ENCODE results near the gene SCFD2.

The SCFD2 gene

GRCh38 chr4:53169695-53170617 is 195.9 kb downstream of the SCFD2 start:
- no peaks in the 10 kb centered on the region for H3K79me2 ChIP-seq (ENCODE audit: insufficient read depth, low read length)
- H3K4me2 ChIP-seq (ENCODE audit: insufficient read depth, low read length) = no peak overlapping the region
- H3K9me3 ChIP-seq (ENCODE audit: insufficient read depth, low read length, severe bottlenecking) = no peaks in the 10 kb centered on the region
- no peaks in the 10 kb centered on the region for H3K36me3 ChIP-seq (ENCODE audit: insufficient read depth, low read length)
- H3K9ac ChIP-seq (ENCODE audit: low read depth, low read length) = no peak overlapping the region
- TF ChIP-seq CTCF (IDR thresholded peaks at IDR 0.05; ENCODE audit: borderline replicate concordance, extremely low read depth, low read length, poor library complexity, severe bottlenecking) = no peak
- no peak for TF ChIP-seq EZH2 (IDR thresholded peaks at IDR 0.05; ENCODE audit: borderline replicate concordance, low read depth, low read length, severe bottlenecking)
- ATAC-seq (ENCODE audit: insufficient read depth, low read depth) (no peak), DNase-seq (no peak)
- H3K27ac ChIP-seq (ENCODE audit: low read length) = no peak overlapping the region
- H2AFZ ChIP-seq (ENCODE audit: low read depth, low read length) = no peak overlapping the region
- no peaks in the 10 kb centered on the region for H3K27me3 ChIP-seq (ENCODE audit: insufficient read depth, low read length, poor library complexity)
- peaks cover 15% of the 10 kb centered on the region for H3K4me1 ChIP-seq (ENCODE audit: insufficient read depth, low read length)
- H4K20me1 ChIP-seq (ENCODE audit: insufficient read depth, low read length) = no peaks in the 10 kb centered on the region
- no peak overlapping the region for H3K4me3 ChIP-seq (ENCODE audit: low read depth in 1 of 2, low read length in 2 of 2)

- Histone ChIP-seq H4K20me1 (ENCODE audit: insufficient read depth, low read length) (no peaks in the 10 kb centered on the region), H3K79me2 (ENCODE audit: insufficient read depth, low read length) (no peaks in the 10 kb centered on the region), H3K27me3 (ENCODE audit: insufficient read depth, low read length, poor library complexity) (no peaks in the 10 kb centered on the region), H3K36me3 (ENCODE audit: insufficient read depth, low read length) (no peaks in the 10 kb centered on the region), H3K4me2 (ENCODE audit: insufficient read depth, low read length) (no peak overlapping the region), H3K9me3 (ENCODE audit: insufficient read depth, low read length, severe bottlenecking) (no peaks in the 10 kb centered on the region), H3K4me3 (ENCODE audit: low read depth in 1 of 2, low read length in 2 of 2) (no peak overlapping the region), H2AFZ (ENCODE audit: low read depth, low read length) (no peak overlapping the region), H3K27ac (ENCODE audit: low read length) (no peak overlapping the region), H3K4me1 (ENCODE audit: insufficient read depth, low read length) (peaks cover under 1% of the 10 kb centered on the region; the same call in 1 of the 2 replicates), H3K9ac (ENCODE audit: low read depth, low read length) (no peak overlapping the region)
- TF ChIP-seq CTCF (IDR thresholded peaks at IDR 0.05; ENCODE audit: borderline replicate concordance, extremely low read depth, low read length, poor library complexity, severe bottlenecking) (no peak), EZH2 (IDR thresholded peaks at IDR 0.05; ENCODE audit: borderline replicate concordance, low read depth, low read length, severe bottlenecking) (no peak)
- DNase-seq (no peak), ATAC-seq (ENCODE audit: insufficient read depth, low read depth) (no peak)
Observed at GRCh38 chr4:53168228-53168627, 197.6 kb downstream of the SCFD2 start.

- H3K4me1 ChIP-seq (ENCODE audit: insufficient read depth, low read length) = no peaks in the 10 kb centered on the region
- no peaks in the 10 kb centered on the region for H3K9me3 ChIP-seq (ENCODE audit: insufficient read depth, low read length, severe bottlenecking)
- no peaks in the 10 kb centered on the region for H4K20me1 ChIP-seq (ENCODE audit: insufficient read depth, low read length)
- no peak for TF ChIP-seq EZH2 (IDR thresholded peaks at IDR 0.05; ENCODE audit: borderline replicate concordance, low read depth, low read length, severe bottlenecking)
- TF ChIP-seq CTCF (IDR thresholded peaks at IDR 0.05; ENCODE audit: borderline replicate concordance, extremely low read depth, low read length, poor library complexity, severe bottlenecking) = no peak
- H2AFZ ChIP-seq (ENCODE audit: low read depth, low read length) = no peak overlapping the region
- H3K36me3 ChIP-seq (ENCODE audit: insufficient read depth, low read length) = no peaks in the 10 kb centered on the region
- ATAC-seq (ENCODE audit: insufficient read depth, low read depth) (no peak), DNase-seq (no peak)
- no peak overlapping the region for H3K4me3 ChIP-seq (ENCODE audit: low read depth in 1 of 2, low read length in 2 of 2)
- no peaks in the 10 kb centered on the region for H3K27me3 ChIP-seq (ENCODE audit: insufficient read depth, low read length, poor library complexity)
- H3K27ac ChIP-seq (ENCODE audit: low read length) = no peak overlapping the region
- no peak overlapping the region for H3K9ac ChIP-seq (ENCODE audit: low read depth, low read length)
- no peaks in the 10 kb centered on the region for H3K79me2 ChIP-seq (ENCODE audit: insufficient read depth, low read length)
- no peak overlapping the region for H3K4me2 ChIP-seq (ENCODE audit: insufficient read depth, low read length)
Observed at GRCh38 chr4:53162969-53163368, 202.9 kb downstream of the SCFD2 start.

All from DND-41 (cell line).